Stimulated activated CD8-positive, alpha-beta memory T cell treated with anti-CD3 and anti-CD28 coated beads, Interleukin-15, amount 100 ng/mL, for 4 hours (primary cell): ENCODE data around the gene HRH4.
A peak's percentile ranks its signal among the peaks of the same experiment; 100 is the strongest.

Experiments used
- DNase-seq, 2 donors: peaks; one replicate each; pipeline ENCODE4 v3.0.0-alpha.2; 2020; ENCODE audit warnings: low read depth in 2 of 2

HRH4 gene

DNA sequence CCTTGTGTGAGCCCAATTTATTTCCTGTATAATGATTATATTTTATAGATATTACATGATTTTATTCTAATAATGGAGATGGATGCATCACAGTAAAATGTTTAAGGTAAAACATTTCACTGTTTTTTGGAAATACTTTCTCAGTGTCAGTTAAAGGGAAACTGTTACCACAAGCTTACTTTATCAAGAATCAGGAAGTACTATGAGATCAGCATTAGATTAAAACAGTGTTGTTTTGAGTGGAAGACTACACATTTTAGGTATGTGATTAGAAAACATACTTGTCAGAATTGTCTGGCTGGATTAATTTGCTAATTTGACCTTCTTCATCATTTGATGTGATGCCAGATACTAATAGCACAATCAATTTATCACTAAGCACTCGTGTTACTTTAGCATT, at the start of gene HRH4:
Gene HRH4 (plus strand): TSS at position 250 of the 400 bp plus-strand sequence. CDS start 92 bp downstream, at position 342.
- DNase-seq: no peak

DNA sequence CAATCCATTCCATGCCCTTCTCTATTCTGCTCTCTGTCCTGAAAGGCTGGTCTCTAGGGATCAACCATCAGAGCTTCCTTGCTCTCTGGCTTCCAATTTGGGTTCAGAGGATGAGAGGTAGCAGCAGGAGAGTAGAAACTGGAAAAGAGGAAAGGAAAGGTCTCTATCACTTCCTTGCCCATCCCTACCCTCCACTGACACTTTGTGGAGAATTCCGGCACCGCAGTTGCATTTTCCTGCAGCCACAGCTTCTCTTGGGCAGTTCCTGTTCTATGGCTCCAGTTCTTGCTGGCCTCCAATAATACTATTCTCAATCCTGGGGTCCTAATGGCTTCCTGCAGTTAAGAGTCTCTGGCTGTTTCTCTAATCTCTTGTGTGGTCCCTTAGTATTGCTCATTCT, 47.3 kb upstream of the HRH4 start:
- DNase-seq: no peak

DNA sequence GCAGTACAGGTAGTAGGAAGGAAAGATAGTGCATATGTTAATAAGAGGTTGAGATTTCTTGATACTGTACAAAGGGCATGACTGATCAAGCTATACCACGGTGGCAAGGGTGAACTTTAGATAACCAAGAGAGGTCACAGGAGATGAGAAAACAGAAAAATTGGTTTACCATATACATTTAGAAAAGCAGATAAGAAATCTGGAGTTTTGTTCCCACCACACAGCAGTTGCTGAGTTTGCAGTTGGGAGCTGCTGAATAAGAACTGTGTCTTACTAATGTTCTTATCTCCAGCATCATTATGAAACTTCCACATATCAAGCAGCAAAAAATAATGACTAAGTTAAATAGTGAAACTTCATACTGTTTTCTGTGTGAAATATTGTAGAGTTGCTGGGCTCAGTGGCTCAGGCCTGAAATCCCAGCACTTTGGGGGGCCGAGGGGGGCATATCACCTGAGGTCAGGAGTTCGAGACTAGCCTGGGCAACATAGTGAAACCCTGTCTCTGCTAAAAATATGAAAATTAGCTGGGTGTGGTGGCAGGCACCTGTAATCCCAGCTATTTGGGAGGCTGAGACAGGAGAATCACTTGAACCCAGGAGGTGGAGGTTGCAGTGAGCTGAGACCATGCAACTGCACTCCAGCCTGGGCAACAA, 46.0 kb upstream of the HRH4 start:
- no peak for DNase-seq

GRCh38 chr18:24417480-24417879, 43.0 kb upstream of the HRH4 start:
- DNase-seq: no peak

DNA sequence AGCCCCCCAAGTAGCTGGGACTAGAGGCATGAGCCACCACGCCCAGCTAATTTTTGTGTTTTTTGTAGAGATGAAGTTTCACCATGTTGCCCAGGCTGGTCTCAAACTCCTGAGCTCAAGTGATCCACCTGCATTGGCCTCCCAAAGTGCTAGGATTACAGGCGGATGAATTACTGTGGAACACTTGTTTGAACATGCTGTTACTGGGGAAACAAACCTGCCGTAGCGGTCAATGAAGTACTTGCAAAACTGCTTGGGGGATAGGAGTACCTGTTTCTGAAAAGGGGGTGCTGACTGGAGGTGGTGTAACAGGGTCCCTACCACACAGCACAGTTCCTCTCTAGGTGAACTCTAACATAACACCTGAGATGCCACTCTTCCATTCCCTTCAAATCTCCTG, 39.9 kb upstream of the HRH4 start:
- DNase-seq: no peak

DNA sequence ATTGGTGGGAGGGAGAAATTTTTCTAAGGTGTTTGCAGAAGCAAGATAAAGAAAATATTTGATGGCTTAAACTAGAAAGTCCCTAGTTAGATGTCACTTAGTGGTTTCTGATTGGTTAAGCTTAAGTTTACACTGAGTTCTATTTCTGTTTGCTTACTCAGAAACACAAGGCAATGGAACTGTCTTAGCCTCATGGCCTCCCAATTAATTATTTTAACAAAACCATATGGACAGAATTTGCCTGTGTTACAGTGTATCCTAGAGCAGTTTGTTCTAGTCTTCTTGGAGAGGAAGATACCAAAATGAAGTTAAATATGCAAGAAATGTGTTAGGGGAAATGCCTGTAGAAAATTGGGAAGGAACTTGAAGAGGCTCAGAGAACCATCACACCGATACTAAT, 38.6 kb upstream of the HRH4 start:
- no peak for DNase-seq

DNA sequence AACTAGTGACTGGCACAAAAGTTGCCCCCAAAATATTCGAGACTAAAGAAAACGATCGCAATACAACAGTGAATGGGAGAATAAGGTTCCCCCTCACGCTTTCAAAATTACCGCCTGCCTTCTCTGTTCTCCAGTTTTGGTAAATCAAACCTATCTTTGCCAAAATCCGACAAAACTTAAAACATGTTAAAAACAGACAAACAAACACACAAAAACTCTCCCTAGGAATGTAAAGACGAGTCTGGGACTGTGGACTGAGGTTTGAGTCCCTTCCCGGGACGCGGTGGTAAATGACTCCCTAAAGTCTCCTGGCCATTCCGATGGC, 34.4 kb upstream of the HRH4 start:
- DNase-seq: no peak

- peak; percentile 49 to 70 for DNase-seq
Measured at GRCh38 chr18:24426398-24427294, 33.8 kb upstream of the HRH4 start, which contains the start of gene IMPACT. Gene IMPACT, plus strand, starts transcription at chr18:24426670. Its CDS starts 87 bp downstream, at chr18:24426757.

GRCh38 chr18:24427484-24427883, 33.0 kb upstream of the HRH4 start:
- no peak for DNase-seq

GRCh38 chr18:24428709-24429108, 31.7 kb upstream of the HRH4 start:
- DNase-seq: no peak

DNA sequence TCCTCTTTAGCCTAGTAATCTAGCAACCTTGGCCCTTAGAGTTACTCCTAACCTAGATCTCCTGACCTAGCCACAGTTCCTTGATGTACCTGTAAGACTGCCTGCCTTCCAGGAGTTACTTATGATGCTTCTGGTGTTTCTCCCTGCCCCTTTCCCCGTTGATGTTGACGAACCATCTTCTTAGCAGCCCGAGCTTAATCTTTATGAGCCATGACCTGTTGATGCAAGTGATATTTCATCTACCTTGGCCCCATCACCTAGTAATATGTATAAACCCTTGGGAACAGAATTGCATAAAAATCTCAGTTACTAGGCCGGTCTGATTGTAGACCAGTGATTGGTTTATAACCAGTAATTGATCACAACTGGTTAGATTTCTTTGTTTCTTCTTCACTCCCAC, 31.2 kb upstream of the HRH4 start:
- DNase-seq: no peak

DNA sequence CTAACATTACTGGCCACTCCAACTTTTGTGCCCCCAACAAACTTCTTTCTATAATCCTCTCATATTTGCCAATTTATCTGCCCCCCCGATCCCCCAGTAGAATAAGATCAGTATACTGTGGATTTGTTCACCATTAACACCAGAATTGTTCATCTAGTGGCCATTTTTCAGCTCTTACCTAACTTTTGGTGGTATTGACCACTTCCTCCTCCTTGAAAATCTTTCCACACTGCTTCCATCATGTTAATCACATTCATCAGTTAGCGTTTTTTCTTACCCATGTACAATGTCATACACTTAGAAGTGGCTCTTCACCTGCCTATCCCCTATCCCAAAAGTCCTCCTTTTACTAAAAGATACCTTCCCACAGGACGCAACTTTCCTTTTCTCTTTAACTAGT, 27.8 kb upstream of the HRH4 start:
- DNase-seq: no peak

DNA sequence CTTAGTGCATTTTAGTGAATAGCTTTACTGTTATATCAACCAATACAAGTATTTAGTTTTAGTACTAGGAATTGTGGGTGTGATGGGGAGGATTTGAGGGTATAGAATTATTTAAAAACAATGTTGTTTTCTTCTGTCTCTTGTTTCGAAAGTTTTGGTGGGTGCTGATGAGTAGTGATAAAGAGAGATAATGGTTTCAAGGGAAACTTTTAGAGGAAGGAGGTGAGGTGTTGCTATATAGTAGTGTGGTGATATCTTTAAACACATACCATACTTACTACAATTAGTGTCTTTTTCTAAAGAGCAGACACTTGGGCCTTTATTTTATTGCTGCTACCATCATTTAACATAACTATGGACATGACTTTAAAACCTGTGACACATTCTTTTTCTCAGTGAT, 23.5 kb upstream of the HRH4 start:
- DNase-seq: no peak

DNA sequence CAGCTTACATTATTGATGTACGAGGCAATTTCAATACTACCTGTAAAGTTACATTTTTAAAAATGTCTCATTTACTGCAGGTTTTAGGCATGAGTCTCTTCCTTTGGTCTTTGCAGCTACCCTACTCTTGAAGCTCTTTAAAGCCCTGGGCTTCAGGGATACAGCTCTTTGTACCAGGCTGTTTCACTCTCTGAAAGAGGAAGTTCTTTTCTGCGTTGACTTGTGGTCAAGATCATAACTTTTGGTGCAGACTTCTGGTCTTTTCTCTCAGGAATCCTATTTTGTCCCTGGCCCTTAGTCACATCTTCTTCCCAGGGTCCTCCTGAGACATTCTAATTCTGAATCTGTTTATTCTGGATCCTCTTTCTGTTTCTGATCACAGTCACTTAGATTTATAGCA, 16.6 kb upstream of the HRH4 start:
- no peak for DNase-seq

DNA sequence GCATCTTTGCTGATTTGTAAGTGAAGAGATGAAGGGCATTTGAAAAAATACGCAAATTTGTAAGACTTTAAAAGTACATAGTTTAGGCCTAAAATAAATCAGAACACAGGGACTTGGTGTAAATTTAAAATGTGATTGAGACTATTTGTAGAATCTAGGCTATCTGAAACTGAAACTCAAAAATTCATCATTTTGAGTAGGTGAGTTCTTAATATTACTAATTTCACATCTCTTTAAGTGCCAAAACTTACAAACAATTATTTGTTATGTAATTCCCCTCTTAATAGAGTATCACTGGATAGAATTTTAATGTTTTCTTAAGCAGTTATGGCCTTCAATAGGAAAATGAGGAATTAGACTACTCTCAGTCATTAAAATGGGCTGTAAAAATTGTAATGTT, 14.0 kb upstream of the HRH4 start:
- DNase-seq: no peak

DNA sequence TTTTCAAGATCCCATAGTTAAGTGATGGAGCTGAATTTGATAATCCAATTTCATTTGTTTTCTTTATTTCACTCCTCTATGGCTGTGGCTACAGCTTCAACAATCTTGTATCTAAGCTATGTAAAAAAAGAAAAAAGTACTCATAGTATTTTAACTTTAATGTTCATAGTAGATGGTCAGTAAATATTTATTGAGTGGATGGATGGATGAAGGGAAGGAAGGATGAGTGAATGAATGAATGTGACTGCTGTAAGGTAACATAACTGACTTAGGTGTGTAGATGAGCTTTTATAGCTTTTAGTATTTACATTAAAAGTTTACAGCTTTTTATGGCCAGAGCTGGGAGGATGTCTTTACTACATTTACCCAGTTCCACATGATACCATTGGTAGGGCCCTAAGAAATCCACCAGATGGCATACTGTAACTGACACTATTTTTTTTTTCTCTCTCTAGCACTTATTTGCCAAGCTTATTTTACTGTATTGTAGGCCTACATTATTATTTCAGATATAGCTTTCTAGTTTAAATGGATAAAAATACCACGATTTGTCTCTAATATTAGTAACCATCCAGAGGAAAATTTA, 13.4 kb upstream of the HRH4 start:
- no peak for DNase-seq

GRCh38 chr18:24447961-24448360, 12.5 kb upstream of the HRH4 start:
- DNase-seq: no peak

GRCh38 chr18:24456549-24456948, 3.9 kb upstream of the HRH4 start:
- no peak for DNase-seq

DNA sequence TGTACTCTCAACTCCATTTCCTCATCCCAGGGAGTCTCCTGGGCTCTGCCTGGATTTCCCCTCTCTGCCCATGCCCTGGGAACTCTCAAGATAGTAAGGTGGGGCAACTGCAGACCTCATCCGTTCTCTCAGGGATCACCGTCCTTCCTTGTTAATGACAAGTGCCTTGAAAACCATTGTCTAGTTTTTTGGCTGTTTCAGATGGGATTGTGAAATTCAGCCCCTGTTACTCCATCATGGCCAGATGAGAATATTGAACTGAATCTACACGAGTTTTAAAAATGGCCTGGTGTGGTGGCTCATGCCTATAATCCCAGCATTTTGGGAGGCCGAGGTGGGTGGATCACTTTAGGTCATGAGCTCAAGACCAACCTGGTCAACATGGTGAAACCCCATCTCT, 665 bp upstream of the HRH4 start:
- no peak for DNase-seq

DNA sequence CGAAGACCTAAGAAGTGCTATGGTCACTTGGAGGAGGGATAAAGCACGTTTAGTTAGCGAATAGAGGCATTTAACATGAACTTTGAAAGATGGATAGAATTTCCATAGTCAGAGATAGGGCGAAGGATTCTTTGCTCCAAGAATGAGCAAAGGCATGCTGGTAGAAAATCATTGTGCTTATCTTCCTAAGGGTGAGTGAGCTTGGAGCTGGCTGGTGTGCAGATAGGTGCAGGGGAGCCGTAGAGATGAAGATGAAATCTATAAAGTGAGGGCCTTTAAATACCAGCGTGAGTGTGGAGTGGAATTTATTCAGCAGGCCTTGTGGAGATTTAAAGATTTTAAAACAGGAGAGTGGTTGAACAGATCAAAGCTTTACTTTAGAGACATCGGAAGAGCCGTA, 1.6 kb downstream of the HRH4 start:
- DNase-seq: no peak

GRCh38 chr18:24462838-24463775, 2.7 kb downstream of the HRH4 start:
- no peak for DNase-seq

DNA sequence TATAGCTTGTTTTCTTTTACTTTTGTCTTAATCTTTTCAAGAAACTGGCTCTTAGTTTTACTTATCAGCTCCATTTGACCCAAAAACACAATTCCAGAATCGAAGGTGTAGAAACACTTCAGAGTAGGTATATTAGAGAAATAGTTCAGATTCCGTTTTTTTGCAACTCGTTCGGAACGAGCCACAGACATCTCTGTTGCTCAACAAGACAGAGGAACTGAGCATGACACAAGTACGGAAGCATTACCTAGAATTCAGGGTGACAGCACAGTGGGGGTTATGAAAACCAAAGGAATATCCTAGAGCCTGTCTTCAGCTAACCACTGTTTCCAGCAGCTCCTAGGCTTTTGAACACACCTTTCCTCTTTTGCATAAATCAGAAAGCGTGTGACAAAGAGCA, 5.0 kb downstream of the HRH4 start:
- DNase-seq: no peak
